GM12892 (cell line): Measurements from ENCODE around the gene ADGRL2.

Experiments
- POLR2A ChIP-seq: IDR thresholded peaks from 2 replicates; pipeline ENCODE4 v1.6.1; 2011; ENCODE audit warnings: low read depth, low read length, control low read depth
- POLR2AphosphoS5 ChIP-seq: IDR thresholded peaks from 2 replicates; pipeline ENCODE4 v1.6.1; 2011; ENCODE audit warnings: low read depth, low read length, control low read depth
- TAF1 ChIP-seq: IDR thresholded peaks from 2 replicates; pipeline ENCODE4 v1.6.1; 2011; ENCODE audit warnings: low read depth, mild to moderate bottlenecking, control low read depth, low read length, borderline replicate concordance

GRCh38 chr1:81878538-81878937 lies 77.8 kb downstream of the ADGRL2 start:
- TF ChIP-seq POLR2AphosphoS5 (no peak), POLR2A (no peak), TAF1 (no peak)
